Measurements from ENCODE around the gene MMS22L.
"Not testable (repeated sequence)": the region's sequence is repeated elsewhere in the genome, so short reads cannot be mapped to it uniquely, and the experiment has no call there.

MMS22L gene

DNA sequence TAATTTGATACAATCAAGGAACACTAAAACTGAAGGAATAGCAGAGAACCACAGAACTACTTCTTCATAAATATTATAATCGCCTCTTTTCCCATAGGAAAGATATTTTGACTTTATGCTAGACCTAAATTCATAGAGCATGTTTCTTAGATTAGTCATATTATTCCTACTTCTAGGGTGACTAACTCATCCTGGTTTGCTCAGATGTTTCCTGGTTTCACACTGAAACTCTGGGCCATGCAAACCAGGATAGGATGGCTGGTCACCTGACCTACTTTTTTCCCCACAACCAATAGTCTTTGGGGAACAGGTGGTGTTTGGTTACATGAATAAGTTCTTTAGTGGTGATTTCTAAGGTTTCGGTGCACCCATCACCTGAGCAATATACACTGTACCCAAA lies 42.8 kb downstream of the MMS22L start:
- DNase-seq (ENCODE audit: low read depth), result no peak

DNA sequence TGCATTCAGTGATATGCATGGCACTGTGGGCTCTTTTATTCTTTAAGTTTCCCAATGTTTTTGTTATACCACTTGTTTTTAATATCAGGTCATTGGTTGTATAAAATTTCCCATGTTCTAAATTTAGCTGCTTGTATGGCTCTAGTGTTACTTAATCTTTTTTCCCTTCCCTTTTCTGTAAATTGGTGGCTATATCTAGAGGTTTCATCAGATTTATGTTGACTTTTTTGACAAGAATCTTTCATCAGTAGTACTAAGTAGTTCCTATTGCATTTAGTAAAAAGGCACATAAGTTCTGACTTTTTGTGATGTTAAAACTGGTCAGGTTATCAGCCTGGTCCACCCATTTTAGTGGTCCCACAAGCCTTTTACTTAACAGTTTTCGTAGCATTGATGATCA lies 51.1 kb downstream of the MMS22L start:
- DNase-seq (ENCODE audit: low read depth), result no peak

GRCh38 chr6:97222903-97223302 lies 60.1 kb downstream of the MMS22L start:
- no peak for DNase-seq (ENCODE audit: low read depth)

GRCh38 chr6:97218912-97219311 lies 64.1 kb downstream of the MMS22L start:
- DNase-seq (ENCODE audit: low read depth), result no peak

DNA sequence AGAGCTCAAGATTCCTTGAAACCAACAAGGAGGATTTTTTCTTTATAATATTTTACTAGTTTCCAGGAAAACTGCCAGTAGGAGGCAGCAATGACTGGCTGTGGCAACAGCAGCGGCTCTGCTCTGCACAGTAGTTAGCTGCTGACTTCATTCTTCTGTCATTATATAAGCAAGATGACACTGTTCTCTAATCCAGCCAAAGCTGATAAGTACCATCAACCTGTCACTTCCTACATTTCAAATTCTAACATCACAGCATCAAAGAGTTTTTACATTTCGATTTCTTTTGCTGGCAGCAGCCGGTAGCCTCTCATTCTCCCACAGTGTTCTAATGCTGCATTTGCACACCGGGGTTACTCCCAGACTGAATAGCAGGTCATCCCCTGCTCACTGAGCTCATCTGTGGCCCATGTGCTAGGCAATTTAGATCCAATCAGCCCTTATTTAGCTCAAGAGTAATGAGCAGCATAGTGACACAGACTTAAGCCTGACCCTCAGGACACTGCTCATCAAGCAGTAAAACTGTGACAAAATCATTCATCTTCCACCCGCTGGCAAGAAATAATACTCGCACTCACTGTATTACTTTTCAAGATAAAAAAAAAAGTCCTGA lies 67.8 kb downstream of the MMS22L start:
- DNase-seq (ENCODE audit: low read depth), result no peak

DNA sequence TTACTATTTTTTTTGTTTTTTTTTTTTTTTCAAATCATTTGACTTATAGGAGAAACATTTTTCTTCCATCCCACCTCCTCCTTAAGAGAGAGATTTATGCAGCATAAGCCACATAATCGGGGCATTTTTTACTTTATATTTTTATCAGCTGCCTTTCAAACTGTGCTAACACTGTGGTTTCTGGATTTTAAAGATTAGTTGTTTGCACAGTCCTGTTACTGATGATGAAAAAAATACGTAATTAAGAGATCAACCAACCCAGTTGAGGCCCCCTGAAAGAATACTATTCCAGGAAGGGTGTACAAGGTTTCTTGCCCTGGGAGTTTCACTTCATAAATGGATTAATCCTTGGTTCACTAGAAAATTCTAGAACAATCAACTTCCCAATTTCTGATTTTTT lies 68.3 kb downstream of the MMS22L start:
- DNase-seq (ENCODE audit: low read depth), result no peak

DNA sequence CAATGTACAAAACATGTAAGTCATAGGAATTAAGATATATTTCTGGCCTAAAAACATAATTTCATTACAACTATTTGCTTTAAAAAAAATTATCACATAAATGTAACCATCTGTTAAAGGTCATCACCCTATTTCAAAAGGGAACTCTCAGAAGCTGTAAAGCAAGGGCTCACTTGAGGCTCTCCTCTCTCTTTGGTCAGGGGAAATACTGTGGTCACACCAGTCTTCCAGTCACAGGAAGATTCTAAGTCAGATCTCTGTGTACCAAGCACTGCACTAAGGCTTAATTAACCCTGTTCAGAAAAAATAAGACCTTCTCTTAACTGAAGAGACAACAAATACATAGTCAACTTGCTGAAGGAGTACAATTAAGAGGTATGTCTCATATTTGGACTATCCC lies 75.6 kb downstream of the MMS22L start:
- DNase-seq (ENCODE audit: low read depth), result no peak

DNA sequence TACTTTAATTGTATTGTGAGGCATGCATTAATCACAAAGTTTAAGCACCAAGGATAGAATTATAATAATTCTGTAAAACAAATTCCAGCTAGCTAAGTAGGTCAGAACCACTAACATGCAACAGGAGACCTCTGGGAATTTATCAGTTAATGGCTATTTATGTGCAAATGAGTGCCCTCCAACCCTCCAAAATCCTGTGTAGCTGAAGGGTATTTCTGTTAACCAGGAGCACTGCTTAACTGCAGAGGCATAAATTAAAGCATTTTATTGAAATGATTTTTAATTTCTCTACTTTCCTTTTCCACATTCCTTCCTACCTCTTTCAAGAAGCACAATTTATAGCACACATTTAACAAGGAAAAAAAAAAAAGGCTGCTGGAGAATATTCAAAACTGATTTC lies 77.0 kb downstream of the MMS22L start:
- DNase-seq (ENCODE audit: low read depth), result no peak

- DNase-seq (ENCODE audit: low read depth), result no peak
These were observed 79.7 kb downstream of the MMS22L start for GRCh38 chr6:97203343-97203742.

GRCh38 chr6:97198046-97198565 lies 84.9 kb downstream of the MMS22L start:
- no peak for DNase-seq (ENCODE audit: low read depth)

- no peak for DNase-seq (ENCODE audit: low read depth)
These were observed 87.9 kb downstream of the MMS22L start for GRCh38 chr6:97195117-97195516.

DNA sequence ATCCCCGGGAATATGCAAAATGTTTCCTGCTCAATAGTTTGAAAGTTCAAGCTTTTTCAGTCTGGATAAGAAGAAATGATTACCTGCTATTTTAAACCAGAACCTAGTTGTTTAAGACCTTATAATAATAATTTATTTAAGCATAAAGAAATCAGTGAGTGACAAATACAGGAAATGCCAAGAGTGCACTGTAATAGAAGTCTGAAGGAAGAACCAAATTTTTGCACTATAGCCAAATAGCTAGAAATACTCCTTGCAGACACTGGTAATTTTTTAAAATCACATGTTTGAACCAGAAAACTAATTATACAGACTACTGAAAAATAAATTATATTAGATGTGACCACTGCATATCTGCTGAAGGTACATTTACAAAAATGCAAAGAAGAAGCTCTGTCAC lies 93.2 kb downstream of the MMS22L start:
- no peak for DNase-seq (ENCODE audit: low read depth)

GRCh38 chr6:97187951-97188350 lies 95.1 kb downstream of the MMS22L start:
- DNase-seq (ENCODE audit: low read depth), result no peak

GRCh38 chr6:97186416-97186999 lies 96.5 kb downstream of the MMS22L start:
- DNase-seq (ENCODE audit: low read depth), result peak; percentile 45

DNA sequence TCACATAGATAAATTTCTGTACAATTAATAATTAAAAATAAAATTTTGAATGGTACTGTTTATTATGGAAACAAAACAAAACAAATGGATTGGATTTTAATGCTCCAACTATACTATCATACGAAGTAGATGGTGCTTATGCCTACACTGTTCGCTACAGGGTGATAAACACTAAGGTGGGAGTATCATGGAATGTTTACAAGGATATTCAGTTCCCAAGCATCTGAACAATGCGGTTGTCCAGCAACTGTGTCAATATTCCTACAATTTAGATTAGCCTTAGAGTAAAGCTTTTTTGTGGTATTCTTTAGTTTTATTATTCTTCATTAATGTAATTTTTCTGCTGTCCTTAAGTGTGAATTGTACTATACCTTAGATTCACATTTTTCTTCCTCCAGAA lies 105.1 kb downstream of the MMS22L start:
- DNase-seq (ENCODE audit: low read depth), result no peak

- DNase-seq (ENCODE audit: low read depth), result no peak
These were observed 106.5 kb downstream of the MMS22L start for GRCh38 chr6:97176468-97176867.

DNA sequence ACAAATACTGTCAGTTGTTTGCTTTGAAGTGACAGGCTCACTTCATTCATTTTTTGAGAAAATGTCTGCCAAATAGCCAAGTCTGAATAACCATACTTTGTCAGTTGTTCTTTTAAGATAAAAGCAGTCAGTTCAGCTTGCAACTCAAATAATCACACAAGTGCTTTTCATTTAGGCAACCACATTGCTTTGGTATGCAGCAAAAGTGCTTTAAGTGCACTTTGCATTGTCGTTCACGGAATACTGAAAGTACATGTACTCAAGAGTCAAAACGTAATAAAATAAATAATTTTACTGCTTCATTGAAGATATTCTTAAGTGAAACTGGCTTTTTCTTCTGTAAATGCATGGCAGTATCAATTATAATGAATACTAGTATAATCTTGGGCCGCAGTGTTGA lies 107.2 kb downstream of the MMS22L start:
- no peak for DNase-seq (ENCODE audit: low read depth)

DNA sequence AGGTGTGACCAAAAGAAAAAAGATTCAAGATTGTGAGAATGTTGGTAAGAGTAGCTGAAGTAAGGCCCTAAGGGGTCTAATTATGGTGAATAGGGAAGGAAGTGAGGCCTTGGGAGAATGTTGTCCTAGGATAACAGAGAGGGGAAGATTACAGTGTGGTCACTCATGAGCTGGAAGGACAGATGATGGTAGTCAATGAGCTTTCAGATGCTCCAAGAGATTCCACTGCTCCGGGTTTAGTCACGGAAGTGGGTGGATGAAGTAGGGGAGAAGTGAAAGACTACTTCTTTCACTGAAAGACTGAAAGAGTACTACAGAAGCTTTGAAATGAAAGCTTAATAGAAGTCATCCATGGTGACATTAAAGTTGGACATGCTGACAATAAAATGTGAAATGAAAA lies 108.5 kb downstream of the MMS22L start:
- DNase-seq (ENCODE audit: low read depth), result no peak

- DNase-seq (ENCODE audit: low read depth), result no peak
These were observed 122.7 kb downstream of the MMS22L start for GRCh38 chr6:97160280-97160679.

GRCh38 chr6:97155447-97155846 lies 127.6 kb downstream of the MMS22L start:
- DNase-seq (ENCODE audit: low read depth), result not testable (repeated sequence)

DNA sequence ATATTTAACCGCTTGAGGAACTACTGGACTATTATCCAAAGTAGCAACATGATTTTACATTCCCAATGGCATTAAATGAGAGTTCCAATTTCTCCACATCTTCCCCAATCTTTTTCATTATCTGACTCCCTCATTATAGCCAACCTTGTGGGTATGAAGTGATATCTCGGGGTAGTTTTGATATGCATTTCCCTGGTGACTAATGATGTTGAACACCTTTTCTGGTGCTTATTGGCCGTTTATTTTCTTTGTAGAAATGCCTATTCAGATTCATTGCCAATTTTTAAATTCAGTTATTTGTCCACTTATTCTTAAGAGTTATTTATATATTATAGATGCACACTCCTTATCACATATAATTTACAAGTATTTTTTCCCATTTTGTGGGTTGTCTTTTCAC lies 129.0 kb downstream of the MMS22L start:
- no peak for DNase-seq (ENCODE audit: low read depth)

DNA sequence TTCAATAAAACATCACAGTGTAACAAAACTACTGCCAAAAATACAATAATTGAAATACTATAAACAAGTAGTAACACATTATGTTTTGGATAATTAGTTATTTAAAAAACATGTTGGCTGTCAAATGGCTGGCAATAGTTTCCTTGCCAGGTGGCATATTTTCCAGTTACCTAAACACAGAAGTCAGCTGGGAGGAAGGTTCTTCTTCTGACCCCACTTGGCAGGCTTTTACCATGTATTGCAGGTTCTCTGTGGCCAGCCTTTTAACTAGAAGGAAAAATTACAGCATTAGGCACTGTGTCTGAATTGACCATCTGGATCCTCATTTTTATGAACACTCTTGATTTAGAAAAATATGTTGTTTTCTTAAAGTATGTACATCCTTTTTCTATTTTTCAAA lies 131.4 kb downstream of the MMS22L start:
- no peak for DNase-seq (ENCODE audit: low read depth)

DNA sequence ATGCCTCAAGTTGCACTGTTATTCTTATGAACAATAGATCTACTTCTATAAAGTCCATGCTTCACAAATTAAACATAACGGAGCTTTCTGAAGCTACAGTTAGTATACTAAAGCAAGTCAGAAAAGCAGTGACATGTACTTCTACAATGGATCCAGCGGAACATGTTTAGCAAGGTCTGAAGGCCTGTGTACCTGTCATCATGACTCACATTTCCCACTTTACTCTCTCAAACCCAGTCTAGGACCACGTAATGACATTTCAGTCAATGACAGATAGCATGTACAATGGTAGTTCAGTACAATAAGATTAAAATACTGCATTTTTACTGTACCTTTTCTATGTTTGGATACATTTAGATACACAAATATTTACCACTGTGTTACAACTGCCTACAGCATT lies 132.1 kb downstream of the MMS22L start:
- no peak for DNase-seq (ENCODE audit: low read depth)

DNA sequence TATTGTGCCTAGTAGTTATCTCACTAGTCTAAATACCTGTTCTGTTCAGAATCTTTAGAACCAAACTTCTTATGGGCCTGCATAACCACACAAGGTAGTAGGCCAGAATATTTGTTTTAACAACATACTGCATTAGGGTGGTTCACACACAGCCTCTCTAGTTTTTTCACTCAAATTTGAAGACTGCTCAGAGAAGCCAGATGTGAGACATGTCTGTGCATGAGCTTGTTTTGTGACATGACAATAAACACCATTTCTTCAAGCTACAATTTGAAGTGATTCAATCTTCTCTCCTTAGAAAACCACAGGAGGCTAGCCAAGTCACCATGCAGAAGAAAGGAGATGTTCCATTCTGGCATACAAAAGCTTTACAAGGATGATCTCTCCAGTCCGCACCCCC lies 135.6 kb downstream of the MMS22L start:
- DNase-seq (ENCODE audit: low read depth), result no peak

All from activated T-cell treated with anti-CD3 and anti-CD28 coated beads for 48 hours (primary cell).